IMR-90 (cell line): ENCODE data around the gene DPP10. TPM values are rescaled to one million over a fixed set of nuclear protein-coding genes. Genes with fewer than 3 reads are reported as not detected.

ENCODE experiments used
- ATAC-seq: fragments of 200-7000 bp; cut with Tn5 transposase; 2 replicates; pipeline ENCODE4 v1.9.1; 2020; ENCODE audit warnings: low read depth, mild to moderate bottlenecking, moderate library complexity
- BruUV-seq: library from RNA; stranded (reverse); fragments of 400-500 nt; replicated peaks from 2 replicates; lab custom pipeline; 2021; lab: Mats Ljungman, UMichigan
- CTCF ChIA-PET: fragments of 300-600 bp; formaldehyde crosslinking; extraction: SDS; loops from one replicate; lab custom pipeline; 2021; ENCODE audit warnings: antibody characterized with exemption; lab: Yijun Ruan, JAX
- POLR2A ChIA-PET: fragments of 300-600 bp; sonication (Branson Sonifier 250); formaldehyde crosslinking; loops from one replicate; lab custom pipeline; 2022; ENCODE audit warnings: antibody characterized with exemption; ENCODE audit not compliant: unreplicated experiment; lab: Charles Lee
- DNase-seq: peaks from one replicate; pipeline ENCODE4 v3.0.0; 2013
- H2AFZ ChIP-seq: replicated peaks from 2 replicates; pipeline ENCODE3; 2013; ENCODE audit warnings: low read length, mild to moderate bottlenecking; ENCODE audit not compliant: poor library complexity
- H2AK5ac ChIP-seq: 2 replicates; pipeline ENCODE4 v1.6.1; 2013; ENCODE audit warnings: low read depth, low read length, inconsistent platforms
- H2AK9ac ChIP-seq: replicated peaks from 2 replicates; pipeline ENCODE3; 2013; ENCODE audit warnings: mild to moderate bottlenecking, low read depth, low read length, moderate library complexity; ENCODE audit not compliant: poor library complexity
- H2BK120ac ChIP-seq: 2 replicates; pipeline ENCODE4 v1.6.1; 2013; ENCODE audit warnings: low read depth, low read length, inconsistent platforms
- H2BK15ac ChIP-seq: 3 replicates; pipeline ENCODE4 v1.6.1; 2013; ENCODE audit warnings: low read depth, low read length, inconsistent platforms
- H2BK20ac ChIP-seq: 2 replicates; pipeline ENCODE4 v1.6.1; 2013; ENCODE audit warnings: low read depth, mild to moderate bottlenecking, inconsistent platforms, low read length, moderate library complexity
- H2BK5ac ChIP-seq: 2 replicates; pipeline ENCODE4 v1.6.1; 2013; ENCODE audit warnings: mild to moderate bottlenecking, low read depth, low read length, inconsistent platforms; ENCODE audit not compliant: poor library complexity, severe bottlenecking
- H3K14ac ChIP-seq: replicated peaks from 2 replicates; pipeline ENCODE4 v1.6.1; 2013; ENCODE audit warnings: low read depth, low read length, inconsistent platforms
- H3K18ac ChIP-seq: 2 replicates; pipeline ENCODE4 v1.6.1; 2013; ENCODE audit warnings: low read depth, low read length, control low read depth
- H3K23ac ChIP-seq: 2 replicates; pipeline ENCODE4 v1.6.1; 2013; ENCODE audit warnings: low read depth, low read length, inconsistent platforms
- H3K27ac ChIP-seq: 2 replicates; pipeline ENCODE4 v1.5.1; 2013; ENCODE audit warnings: mild to moderate bottlenecking, control low read depth, low read length; ENCODE audit not compliant: insufficient read depth
- H3K27me3 ChIP-seq: 2 replicates; pipeline ENCODE4 v1.6.1; 2013; ENCODE audit warnings: low read length; ENCODE audit not compliant: control insufficient read depth, insufficient read depth
- H3K36me3 ChIP-seq: 2 replicates; pipeline ENCODE4 v1.6.1; 2013; ENCODE audit warnings: low read length, mixed read lengths; ENCODE audit not compliant: control insufficient read depth, insufficient read depth
- H3K4ac ChIP-seq: 2 replicates; pipeline ENCODE4 v1.6.1; 2013; ENCODE audit warnings: low read depth, low read length, inconsistent platforms
- H3K4me1 ChIP-seq: 2 replicates; pipeline ENCODE4 v1.6.1; 2013; ENCODE audit warnings: low read length, mixed read lengths; ENCODE audit not compliant: control insufficient read depth, insufficient read depth
- H3K4me2 ChIP-seq: 2 replicates; pipeline ENCODE4 v1.6.1; 2013; ENCODE audit warnings: low read depth, mild to moderate bottlenecking, control low read depth, low read length, moderate library complexity
- H3K4me3 ChIP-seq: 2 replicates; pipeline ENCODE4 v1.5.1; 2013; ENCODE audit warnings: low read depth, mild to moderate bottlenecking, control low read depth, low read length, moderate library complexity; ENCODE audit not compliant: insufficient read depth
- H3K56ac ChIP-seq: 2 replicates; pipeline ENCODE4 v1.6.1; 2013; ENCODE audit warnings: low read length, inconsistent platforms; ENCODE audit not compliant: insufficient read depth; ENCODE audit errors: extremely low read depth
- H3K79me1 ChIP-seq, 2 experiments: 2 replicates each; pipeline ENCODE4 v1.6.1; 2013; ENCODE audit warnings: low read length in 2 of 2, inconsistent platforms in 1 of 2, low read depth in 1 of 2
- H3K9ac ChIP-seq: 2 replicates; pipeline ENCODE4 v1.6.1; 2013; ENCODE audit warnings: low read depth, low read length, control low read depth
- H3K9me1 ChIP-seq: 2 replicates; pipeline ENCODE4 v1.6.1; 2013; ENCODE audit warnings: low read length, inconsistent platforms; ENCODE audit not compliant: insufficient read depth
- H3K9me3 ChIP-seq: 2 replicates; pipeline ENCODE4 v1.6.1; 2013; ENCODE audit warnings: low read length; ENCODE audit not compliant: control insufficient read depth, insufficient read depth
- H4K20me1 ChIP-seq: 2 replicates; pipeline ENCODE4 v1.6.1; 2013; ENCODE audit warnings: low read length, inconsistent platforms; ENCODE audit not compliant: insufficient read depth
- H4K5ac ChIP-seq: 2 replicates; pipeline ENCODE4 v1.6.1; 2013; ENCODE audit warnings: mild to moderate bottlenecking, low read depth, low read length, control low read depth
- H4K8ac ChIP-seq, 2 experiments: 2 replicates each; pipeline ENCODE4 v1.6.1; 2013; ENCODE audit warnings: low read depth in 2 of 2, low read length in 2 of 2, control low read depth in 1 of 2, inconsistent platforms in 1 of 2
- H4K91ac ChIP-seq: 2 replicates; pipeline ENCODE4 v1.6.1; 2013; ENCODE audit warnings: low read depth, low read length, inconsistent platforms; ENCODE audit not compliant: insufficient read depth
- BHLHE40 ChIP-seq: fragments of 150-350 bp; IDR thresholded peaks from 2 replicates; pipeline ENCODE4 v1.6.1; 2016; ENCODE audit warnings: mild to moderate bottlenecking, low read depth, low read length
- CEBPB ChIP-seq: IDR thresholded peaks from 2 replicates; pipeline ENCODE4 v1.6.1; 2012; ENCODE audit warnings: low read depth, low read length, improper control_type of control experiment
- CHD1 ChIP-seq: IDR thresholded peaks from 2 replicates; pipeline ENCODE4 v1.6.1; 2012; ENCODE audit warnings: low read depth, low read length, improper control_type of control experiment
- FOS ChIP-seq: fragments of 150-350 bp; IDR thresholded peaks from 2 replicates; pipeline ENCODE4 v1.6.1; 2016; ENCODE audit warnings: low read depth, low read length
- MAFK ChIP-seq: IDR thresholded peaks from 2 replicates; pipeline ENCODE4 v1.6.1; 2012; ENCODE audit warnings: low read depth, low read length, improper control_type of control experiment
- MAZ ChIP-seq: IDR thresholded peaks from 2 replicates; pipeline ENCODE4 v1.6.1; 2012; ENCODE audit warnings: low read depth, mild to moderate bottlenecking, low read length, improper control_type of control experiment, moderate library complexity, borderline replicate concordance
- MXI1 ChIP-seq: IDR thresholded peaks from 2 replicates; pipeline ENCODE4 v1.6.1; 2012; ENCODE audit warnings: low read depth, mild to moderate bottlenecking, low read length, moderate library complexity, borderline replicate concordance
- POLR2A ChIP-seq: IDR thresholded peaks from 2 replicates; pipeline ENCODE4 v1.6.1; 2012; ENCODE audit warnings: mild to moderate bottlenecking, low read depth, low read length
- RAD21 ChIP-seq: IDR thresholded peaks from 2 replicates; pipeline ENCODE4 v1.6.1; 2012; ENCODE audit warnings: low read length, improper control_type of control experiment
- RCOR1 ChIP-seq: IDR thresholded peaks from 2 replicates; pipeline ENCODE4 v1.6.1; 2012; ENCODE audit warnings: mild to moderate bottlenecking, low read length, improper control_type of control experiment; ENCODE audit not compliant: insufficient replicate concordance
- RFX5 ChIP-seq: IDR thresholded peaks from 2 replicates; pipeline ENCODE4 v1.8.0; 2012; ENCODE audit warnings: low read depth, mild to moderate bottlenecking, low read length, moderate library complexity
- SMC3 ChIP-seq: fragments of 150-350 bp; IDR thresholded peaks from 2 replicates; pipeline ENCODE4 v1.6.1; 2016; ENCODE audit warnings: low read depth, mild to moderate bottlenecking, antibody characterized with exemption, low read length, moderate library complexity
- WGBS, 2 experiments: methylation state at CpG; one replicate each; pipeline versions ENCODE4 v1.1.5 to v1.1.7; 2013; ENCODE audit warnings: missing lambda C conversion rate in 2 of 2; ENCODE audit not compliant: insufficient read length in 1 of 2; ENCODE audit errors: extremely low coverage in 2 of 2; 5-methylcytosine and 5-hydroxymethylcytosine counted together
- dilution Hi-C: fragments of 300-500 bp; cut with HindIII; formaldehyde crosslinking; loops from one replicate; pipeline ENCODE4 v1.14.3; 2018; ENCODE audit warnings: low sequenced_read_pairs; ENCODE audit not compliant: unreplicated experiment
- in situ Hi-C: fragments of 300-500 bp; cut with MboI; formaldehyde crosslinking; loops from 3 replicates; pipeline ENCODE4 v1.14.3; 2019; ENCODE audit warnings: low sequenced_read_pairs, inconsistent platforms, mixed read lengths
- intact Hi-C: fragments of 100-400 bp; cut with micrococcal nuclease; formaldehyde crosslinking; loops from 2 replicates; pipeline ENCODE4 v1.10.0; 2022
- polyA plus RNA-seq, 3 experiments: library from polyadenylated mRNA; depleted of rRNA; stranded (reverse); fragments of >200 nt; gene quantifications; 2 replicates each; pipeline ENCODE4 v1.2.3, GENCODE V29; 2012; ENCODE audit warnings: low replicate concordance in 1 of 3
- total RNA-seq: library from RNA; depleted of rRNA; stranded (reverse); fragments of >200 nt; gene quantifications from 2 replicates; pipeline ENCODE4 v1.2.3, GENCODE V29; 2012
- TF ChIP-seq, protein P1 (sequence below): fragments of 150-350 bp; IDR thresholded peaks from 2 replicates; pipeline ENCODE4 v1.6.1; 2017; ENCODE audit warnings: mild to moderate bottlenecking, antibody characterized with exemption, low read length, low read depth
- TF ChIP-seq, protein P2 (sequence below): conservative IDR thresholded peaks from 2 replicates; pipeline ENCODE4 v1.5.1; 2012; ENCODE audit warnings: mild to moderate bottlenecking, low read depth, low read length, improper control_type of control experiment
- TF ChIP-seq, protein P3 (sequence below): fragments of 150-350 bp; IDR thresholded peaks from 2 replicates; pipeline ENCODE4 v1.6.1; 2016; ENCODE audit warnings: low read depth, mild to moderate bottlenecking, low read length, moderate library complexity, borderline replicate concordance

Gene DPP10
- total and polyA plus RNA-seq, 2 of the 4 experiments (the other 2 are of a cell fraction): not detected

DNA sequence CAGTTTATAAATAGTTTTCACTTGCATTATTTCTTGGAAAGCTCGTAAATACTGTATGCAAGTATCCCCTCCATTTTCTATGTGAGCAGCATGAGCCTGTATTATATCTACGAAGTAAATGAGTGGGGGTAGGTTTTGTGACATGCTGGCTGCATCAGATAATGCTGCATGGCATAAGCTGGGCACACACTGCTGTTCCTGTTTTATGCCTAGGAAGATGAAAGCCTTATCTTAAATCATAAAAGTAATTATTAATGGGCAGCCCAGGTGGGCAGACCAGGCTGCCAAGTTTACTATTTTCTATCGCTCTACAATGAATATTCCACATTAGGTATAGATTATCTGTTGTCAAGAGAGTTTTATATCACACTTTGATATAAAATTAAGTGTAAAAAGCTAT is 854.6 kb downstream of the DPP10 start:
- Histone ChIP-seq H4K20me1 (no peaks in the 10 kb centered on the region), H3K36me3 (no peaks in the 10 kb centered on the region), H4K5ac (no peak overlapping the region), H2BK5ac (no peak overlapping the region), H3K4me3 (no peak overlapping the region), H3K9ac (no peak overlapping the region), H3K79me1 (no peaks in the 10 kb centered on the region), H2BK120ac (no peak overlapping the region), H3K4me1 (no peaks in the 10 kb centered on the region), H4K8ac (no peak overlapping the region), H3K9me3 (peaks cover 8% of the 10 kb centered on the region; the same call in 1 of the 2 replicates), H2AK9ac (no peak overlapping the region), H3K4ac (no peak overlapping the region), H3K4me2 (no peak overlapping the region), H3K14ac (no peak overlapping the region), H3K23ac (no peak overlapping the region), H3K27ac (no peak overlapping the region), H3K9me1 (no peaks in the 10 kb centered on the region), H4K91ac (no peak overlapping the region), H2AFZ (no peak overlapping the region), H2BK20ac (no peak overlapping the region), H3K27me3 (no peaks in the 10 kb centered on the region), H2BK15ac (no peak overlapping the region), H2AK5ac (no peak overlapping the region), H3K18ac (no peak overlapping the region), H3K56ac (no peak overlapping the region)
- no CpG with 5 or more reads among the region's 3 CpGs for WGBS, 2 experiments
- POLR2A ChIA-PET: no interaction called here
- dilution Hi-C loops (no loop called here), intact Hi-C loops (no loop called here), in situ Hi-C loops (no loop called here)
- no peak for ATAC-seq
- no TSS peak for BruUV-seq
- TF ChIP-seq RAD21: no peak
- TF ChIP-seq, protein P1, sequence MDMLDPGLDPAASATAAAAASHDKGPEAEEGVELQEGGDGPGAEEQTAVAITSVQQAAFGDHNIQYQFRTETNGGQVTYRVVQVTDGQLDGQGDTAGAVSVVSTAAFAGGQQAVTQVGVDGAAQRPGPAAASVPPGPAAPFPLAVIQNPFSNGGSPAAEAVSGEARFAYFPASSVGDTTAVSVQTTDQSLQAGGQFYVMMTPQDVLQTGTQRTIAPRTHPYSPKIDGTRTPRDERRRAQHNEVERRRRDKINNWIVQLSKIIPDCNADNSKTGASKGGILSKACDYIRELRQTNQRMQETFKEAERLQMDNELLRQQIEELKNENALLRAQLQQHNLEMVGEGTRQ: no peak
- TF ChIP-seq RCOR1: no peak
- TF ChIP-seq MAZ: no peak
- TF ChIP-seq, protein P2, sequence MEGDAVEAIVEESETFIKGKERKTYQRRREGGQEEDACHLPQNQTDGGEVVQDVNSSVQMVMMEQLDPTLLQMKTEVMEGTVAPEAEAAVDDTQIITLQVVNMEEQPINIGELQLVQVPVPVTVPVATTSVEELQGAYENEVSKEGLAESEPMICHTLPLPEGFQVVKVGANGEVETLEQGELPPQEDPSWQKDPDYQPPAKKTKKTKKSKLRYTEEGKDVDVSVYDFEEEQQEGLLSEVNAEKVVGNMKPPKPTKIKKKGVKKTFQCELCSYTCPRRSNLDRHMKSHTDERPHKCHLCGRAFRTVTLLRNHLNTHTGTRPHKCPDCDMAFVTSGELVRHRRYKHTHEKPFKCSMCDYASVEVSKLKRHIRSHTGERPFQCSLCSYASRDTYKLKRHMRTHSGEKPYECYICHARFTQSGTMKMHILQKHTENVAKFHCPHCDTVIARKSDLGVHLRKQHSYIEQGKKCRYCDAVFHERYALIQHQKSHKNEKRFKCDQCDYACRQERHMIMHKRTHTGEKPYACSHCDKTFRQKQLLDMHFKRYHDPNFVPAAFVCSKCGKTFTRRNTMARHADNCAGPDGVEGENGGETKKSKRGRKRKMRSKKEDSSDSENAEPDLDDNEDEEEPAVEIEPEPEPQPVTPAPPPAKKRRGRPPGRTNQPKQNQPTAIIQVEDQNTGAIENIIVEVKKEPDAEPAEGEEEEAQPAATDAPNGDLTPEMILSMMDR: no peak
- no peak for TF ChIP-seq MXI1
- no peak for TF ChIP-seq MAFK
- no peak for TF ChIP-seq FOS
- no peak for TF ChIP-seq POLR2A
- no peak for TF ChIP-seq CHD1
- TF ChIP-seq SMC3: no peak
- TF ChIP-seq BHLHE40: no peak
- TF ChIP-seq, protein P3, sequence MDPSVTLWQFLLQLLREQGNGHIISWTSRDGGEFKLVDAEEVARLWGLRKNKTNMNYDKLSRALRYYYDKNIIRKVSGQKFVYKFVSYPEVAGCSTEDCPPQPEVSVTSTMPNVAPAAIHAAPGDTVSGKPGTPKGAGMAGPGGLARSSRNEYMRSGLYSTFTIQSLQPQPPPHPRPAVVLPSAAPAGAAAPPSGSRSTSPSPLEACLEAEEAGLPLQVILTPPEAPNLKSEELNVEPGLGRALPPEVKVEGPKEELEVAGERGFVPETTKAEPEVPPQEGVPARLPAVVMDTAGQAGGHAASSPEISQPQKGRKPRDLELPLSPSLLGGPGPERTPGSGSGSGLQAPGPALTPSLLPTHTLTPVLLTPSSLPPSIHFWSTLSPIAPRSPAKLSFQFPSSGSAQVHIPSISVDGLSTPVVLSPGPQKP: no peak
- no peak for TF ChIP-seq CEBPB
- TF ChIP-seq RFX5: no peak
- CTCF ChIA-PET: no interaction called here
- DNase-seq: no peak
